Calu3 (cell line): ENCODE measurements around the gene APC2. TPM values are rescaled to one million over a fixed set of nuclear protein-coding genes. Genes with fewer than 3 reads are reported as not detected.

Experiments used
- BruUV-seq: library from RNA; stranded (reverse); fragments of 400-500 nt; replicated peaks from 2 replicates; lab custom pipeline; 2021; lab: Mats Ljungman, UMichigan
- CTCF ChIA-PET: fragments of 300-600 bp; sonication (Branson Sonifier 250); formaldehyde crosslinking; loops from one replicate; lab custom pipeline; 2022; ENCODE audit warnings: antibody characterized with exemption; lab: Charles Lee
- DNase-seq: peaks from one replicate; pipeline ENCODE4 v3.0.0; 2022
- H3K27ac Mint-ChIP-seq: one replicate; pipeline ENCODE4 v1.8.0; 2022; ENCODE audit warnings: mixed read lengths; ENCODE audit not compliant: unreplicated experiment
- H3K27me3 Mint-ChIP-seq: one replicate; pipeline ENCODE4 v1.8.0; 2022; ENCODE audit warnings: mixed read lengths; ENCODE audit not compliant: unreplicated experiment
- H3K36me3 Mint-ChIP-seq: one replicate; pipeline ENCODE4 v1.8.0; 2022; ENCODE audit warnings: mild to moderate bottlenecking, moderate library complexity, mixed read lengths; ENCODE audit not compliant: insufficient read depth, unreplicated experiment
- H3K4me1 Mint-ChIP-seq: one replicate; pipeline ENCODE4 v1.8.0; 2022; ENCODE audit warnings: mild to moderate bottlenecking, low read depth, mixed read lengths; ENCODE audit not compliant: unreplicated experiment
- H3K4me3 Mint-ChIP-seq: one replicate; pipeline ENCODE4 v1.8.0; 2022; ENCODE audit warnings: mild to moderate bottlenecking, low read depth, moderate library complexity, mixed read lengths; ENCODE audit not compliant: unreplicated experiment
- H3K9me3 Mint-ChIP-seq: one replicate; pipeline ENCODE4 v1.8.0; 2022; ENCODE audit warnings: low read depth, mixed read lengths; ENCODE audit not compliant: unreplicated experiment
- intact Hi-C: fragments of 100-400 bp; cut with micrococcal nuclease; formaldehyde crosslinking; loops from one replicate; pipeline ENCODE4 v1.10.0; 2022; ENCODE audit not compliant: unreplicated experiment
- total RNA-seq: library from RNA; stranded (reverse); gene quantifications from 2 replicates; pipeline ENCODE4 v1.2.3, GENCODE V29; 2022
- TF ChIP-seq, protein P1 (sequence below): fragments of 200-600 bp; IDR thresholded peaks from one replicate; pipeline ENCODE4 v1.8.0; 2022; ENCODE audit warnings: antibody characterized with exemption; ENCODE audit not compliant: unreplicated experiment

The APC2 gene
- total RNA-seq, 1 experiment from 2014 or later: 0.12 TPM

DNA sequence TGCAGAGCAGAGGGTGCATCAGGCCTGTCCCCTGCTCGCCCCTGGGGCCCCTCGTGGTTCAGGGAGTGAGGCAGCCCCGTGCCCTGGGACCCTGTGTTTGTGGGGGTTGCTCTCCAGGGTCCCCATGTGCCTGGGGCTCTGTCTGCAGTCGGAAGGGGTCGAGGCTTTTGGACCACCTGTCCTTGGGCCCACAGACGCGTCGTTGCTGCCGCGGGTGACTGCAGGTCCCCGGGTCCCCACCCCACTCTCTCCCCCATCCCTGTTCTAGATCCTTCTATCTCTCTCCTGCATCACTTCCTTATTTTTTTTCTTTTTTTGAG is 38.3 kb downstream of the APC2 start:
- H3K27me3 Mint-ChIP-seq: no peaks in the 10 kb centered on the region
- CTCF ChIA-PET: no interaction called here
- peaks cover 21% of the 10 kb centered on the region for H3K36me3 Mint-ChIP-seq
- no peak for DNase-seq
- no peak overlapping the region for H3K4me3 Mint-ChIP-seq
- no peaks in the 10 kb centered on the region for H3K9me3 Mint-ChIP-seq
- intact Hi-C loops: no loop called here
- no TSS peak for BruUV-seq
- H3K27ac Mint-ChIP-seq: no peak overlapping the region
- peaks cover 14% of the 10 kb centered on the region for H3K4me1 Mint-ChIP-seq
- TF ChIP-seq, protein P1, sequence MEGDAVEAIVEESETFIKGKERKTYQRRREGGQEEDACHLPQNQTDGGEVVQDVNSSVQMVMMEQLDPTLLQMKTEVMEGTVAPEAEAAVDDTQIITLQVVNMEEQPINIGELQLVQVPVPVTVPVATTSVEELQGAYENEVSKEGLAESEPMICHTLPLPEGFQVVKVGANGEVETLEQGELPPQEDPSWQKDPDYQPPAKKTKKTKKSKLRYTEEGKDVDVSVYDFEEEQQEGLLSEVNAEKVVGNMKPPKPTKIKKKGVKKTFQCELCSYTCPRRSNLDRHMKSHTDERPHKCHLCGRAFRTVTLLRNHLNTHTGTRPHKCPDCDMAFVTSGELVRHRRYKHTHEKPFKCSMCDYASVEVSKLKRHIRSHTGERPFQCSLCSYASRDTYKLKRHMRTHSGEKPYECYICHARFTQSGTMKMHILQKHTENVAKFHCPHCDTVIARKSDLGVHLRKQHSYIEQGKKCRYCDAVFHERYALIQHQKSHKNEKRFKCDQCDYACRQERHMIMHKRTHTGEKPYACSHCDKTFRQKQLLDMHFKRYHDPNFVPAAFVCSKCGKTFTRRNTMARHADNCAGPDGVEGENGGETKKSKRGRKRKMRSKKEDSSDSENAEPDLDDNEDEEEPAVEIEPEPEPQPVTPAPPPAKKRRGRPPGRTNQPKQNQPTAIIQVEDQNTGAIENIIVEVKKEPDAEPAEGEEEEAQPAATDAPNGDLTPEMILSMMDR: no peak

DNA sequence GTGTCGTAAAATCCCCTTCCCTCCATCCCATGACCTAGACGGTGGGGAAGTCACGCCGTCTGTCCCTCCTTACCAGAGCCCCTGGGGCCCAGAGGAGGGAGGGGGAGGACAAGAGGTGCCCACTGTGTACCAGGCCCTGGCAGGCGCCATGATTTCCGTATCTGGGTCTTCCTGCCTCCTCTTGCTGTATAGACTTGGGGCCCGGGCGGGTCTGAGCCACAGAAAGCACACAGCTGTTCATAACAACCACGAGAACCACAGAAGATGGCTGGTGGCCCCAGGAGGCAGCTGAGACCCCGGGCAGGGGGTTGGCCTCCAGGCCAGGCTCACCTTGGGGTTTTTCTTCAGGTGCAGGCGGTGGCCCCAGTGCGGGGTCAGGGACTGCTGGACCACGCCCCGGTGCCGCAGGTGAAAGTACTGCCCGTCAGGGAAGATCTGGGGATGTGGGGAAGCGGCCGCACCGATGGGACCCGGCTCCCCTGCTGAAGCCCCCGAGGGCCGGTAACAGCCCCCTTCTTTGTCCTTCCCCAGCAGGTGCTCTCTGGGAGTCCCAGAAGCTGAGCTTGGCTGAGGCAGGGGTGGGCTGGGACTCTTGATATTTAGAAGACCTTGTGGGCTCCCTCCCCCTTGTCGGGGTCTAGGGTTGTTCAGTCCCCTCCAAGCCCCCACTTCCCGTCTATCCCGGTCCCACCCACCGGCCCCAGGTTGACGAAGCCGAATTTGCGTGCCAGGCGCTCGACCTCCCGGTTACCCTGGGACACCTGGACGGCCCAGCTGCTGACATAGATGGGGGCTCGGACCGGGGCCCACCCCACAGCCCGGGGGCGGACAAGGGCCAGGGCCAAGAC is 39.8 kb downstream of the APC2 start:
- H3K27me3 Mint-ChIP-seq: no peaks in the 10 kb centered on the region
- intact Hi-C loops: no loop called here
- no peak overlapping the region for H3K27ac Mint-ChIP-seq
- no peaks in the 10 kb centered on the region for H3K9me3 Mint-ChIP-seq
- BruUV-seq: no TSS peak
- H3K36me3 Mint-ChIP-seq: peaks cover 21% of the 10 kb centered on the region
- no peak for DNase-seq
- CTCF ChIA-PET: no interaction called here
- H3K4me3 Mint-ChIP-seq: peak overlapping the region; percentile 76
- TF ChIP-seq, protein P1: no peak
- H3K4me1 Mint-ChIP-seq: peaks cover 14% of the 10 kb centered on the region

DNA sequence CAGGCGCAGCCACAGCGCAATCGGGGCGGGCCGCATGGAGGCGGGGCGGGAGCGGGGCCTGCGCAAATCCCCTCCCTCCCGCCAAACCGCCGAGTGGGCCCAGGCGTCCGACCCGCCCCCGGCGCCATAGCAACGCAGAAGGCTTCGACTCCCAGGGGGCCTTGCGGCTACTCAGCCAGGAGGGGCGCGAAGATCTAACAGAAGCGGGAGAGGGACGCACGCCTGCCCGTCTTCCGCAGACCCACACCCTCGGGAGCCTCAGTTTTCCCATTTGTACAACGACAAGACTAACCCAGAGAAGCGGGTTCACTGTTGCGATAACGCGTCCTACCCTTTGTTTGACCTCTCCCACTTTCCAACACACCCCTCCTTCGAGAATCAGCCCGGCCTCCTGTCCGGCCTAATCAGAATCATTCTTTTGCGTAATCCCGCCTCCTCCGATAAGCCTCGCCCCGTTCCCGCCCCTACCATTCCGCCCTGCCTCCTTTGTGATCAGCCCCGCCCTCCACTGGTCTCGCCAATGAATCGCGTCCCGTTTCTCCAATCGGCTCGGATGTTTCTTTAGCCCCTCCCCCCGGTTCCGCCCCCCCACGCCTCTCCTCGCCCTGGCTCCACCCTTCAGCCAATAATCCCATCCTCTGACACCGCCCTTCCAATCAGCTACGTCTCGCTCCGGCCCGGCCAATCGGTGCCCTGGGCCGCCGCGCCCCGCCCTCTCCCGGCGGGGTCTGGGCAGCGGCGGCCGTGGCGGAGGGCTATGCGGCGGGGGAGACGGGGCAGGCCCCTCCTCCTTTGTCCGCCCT is 40.6 kb downstream of the APC2 start, which contains the start of gene PCSK4:
Gene PCSK4 (minus strand): TSS at position 40 of the 803 bp plus-strand sequence. CDS start 4 bp downstream, at position 36.
- CTCF ChIA-PET: interaction anchor here (0.6 to 0.9 kb wide), 3 partner anchors 16 to 175 kb away, joined by 4 to 5 read pairs (median 4); no protein-coding TSS in a partner anchor
- Mint-ChIP-seq H3K4me1 (peaks cover 14% of the 10 kb centered on the region), H3K27ac (peak within 1 kb of the TSS; percentile 62), H3K4me3 (peak within 1 kb of the TSS; percentile 76), H3K27me3 (no peaks in the 10 kb centered on the region), H3K9me3 (no peaks in the 10 kb centered on the region), H3K36me3 (peaks cover 21% of the 10 kb centered on the region)
- intact Hi-C loops: no loop called here
- peak; percentile 94 for DNase-seq
- TF ChIP-seq, protein P1: no peak
- no TSS peak for BruUV-seq

DNA sequence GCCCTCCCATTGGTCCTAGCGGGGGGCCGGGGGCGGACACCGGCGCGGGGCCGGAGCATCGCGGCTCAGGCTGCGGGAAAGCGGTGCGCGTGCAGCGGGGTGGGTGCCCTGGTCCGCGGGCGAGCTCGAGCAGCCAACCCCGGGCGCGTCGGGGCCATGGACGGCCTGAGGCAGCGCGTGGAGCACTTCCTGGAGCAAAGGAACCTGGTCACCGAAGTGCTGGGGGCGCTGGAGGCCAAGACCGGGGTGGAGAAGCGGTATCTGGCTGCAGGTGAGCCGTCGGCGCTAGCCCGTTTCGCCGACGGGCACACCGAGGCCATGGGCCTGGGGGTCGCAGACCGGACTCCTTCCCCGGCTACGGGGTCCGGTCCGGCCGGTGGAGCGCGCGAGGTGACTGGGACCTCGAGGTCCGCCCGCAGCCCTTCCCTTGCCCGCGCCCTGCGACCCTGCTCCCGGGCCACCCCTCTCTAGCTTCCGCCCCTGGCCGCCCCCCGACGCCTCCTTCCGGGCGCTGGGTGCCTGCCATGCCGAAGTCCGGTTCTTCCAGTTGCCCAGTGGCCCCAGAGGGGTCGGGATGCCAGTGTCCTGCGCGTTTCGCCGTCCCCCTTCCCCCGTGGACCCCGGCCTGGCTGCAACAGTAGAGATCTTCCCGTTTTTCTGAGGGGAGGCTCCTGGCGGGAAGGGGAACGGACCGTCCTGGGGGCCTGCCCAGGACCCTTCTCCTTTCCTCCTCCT is 41.4 kb downstream of the APC2 start, which contains the start of gene REEP6:
Gene REEP6 (plus strand): TSS at position 68 of the 735 bp plus-strand sequence. CDS start 89 bp downstream, at position 157.
- Mint-ChIP-seq H3K9me3 (no peaks in the 10 kb centered on the region), H3K36me3 (peaks cover 21% of the 10 kb centered on the region), H3K27me3 (peaks cover 3% of the 10 kb centered on the region), H3K4me1 (peaks cover 15% of the 10 kb centered on the region), H3K4me3 (peak within 1 kb of the TSS; percentile 76), H3K27ac (peak within 1 kb of the TSS; percentile 62)
- intact Hi-C loops: no loop called here
- TF ChIP-seq, protein P1: no peak
- CTCF ChIA-PET: interaction anchor here (0.6 to 0.9 kb wide), 3 partner anchors 15 to 175 kb away, joined by 4 to 5 read pairs (median 4); no protein-coding TSS in a partner anchor
- no TSS peak for BruUV-seq
- DNase-seq: no peak
